HL-60/S4 treated with phorbol 12-myristate 13-acetate at 8.2 ng/mL for 4 days and 3 days (cell line): Measurements from ENCODE around the gene SLC5A11.

Experiments
- in situ Hi-C: fragments of 300-500 bp; cut with MboI; formaldehyde crosslinking; loops from 2 replicates; pipeline ENCODE4 v1.15.0; 2022; ENCODE audit warnings: low sequenced_read_pairs

SLC5A11 gene

DNA sequence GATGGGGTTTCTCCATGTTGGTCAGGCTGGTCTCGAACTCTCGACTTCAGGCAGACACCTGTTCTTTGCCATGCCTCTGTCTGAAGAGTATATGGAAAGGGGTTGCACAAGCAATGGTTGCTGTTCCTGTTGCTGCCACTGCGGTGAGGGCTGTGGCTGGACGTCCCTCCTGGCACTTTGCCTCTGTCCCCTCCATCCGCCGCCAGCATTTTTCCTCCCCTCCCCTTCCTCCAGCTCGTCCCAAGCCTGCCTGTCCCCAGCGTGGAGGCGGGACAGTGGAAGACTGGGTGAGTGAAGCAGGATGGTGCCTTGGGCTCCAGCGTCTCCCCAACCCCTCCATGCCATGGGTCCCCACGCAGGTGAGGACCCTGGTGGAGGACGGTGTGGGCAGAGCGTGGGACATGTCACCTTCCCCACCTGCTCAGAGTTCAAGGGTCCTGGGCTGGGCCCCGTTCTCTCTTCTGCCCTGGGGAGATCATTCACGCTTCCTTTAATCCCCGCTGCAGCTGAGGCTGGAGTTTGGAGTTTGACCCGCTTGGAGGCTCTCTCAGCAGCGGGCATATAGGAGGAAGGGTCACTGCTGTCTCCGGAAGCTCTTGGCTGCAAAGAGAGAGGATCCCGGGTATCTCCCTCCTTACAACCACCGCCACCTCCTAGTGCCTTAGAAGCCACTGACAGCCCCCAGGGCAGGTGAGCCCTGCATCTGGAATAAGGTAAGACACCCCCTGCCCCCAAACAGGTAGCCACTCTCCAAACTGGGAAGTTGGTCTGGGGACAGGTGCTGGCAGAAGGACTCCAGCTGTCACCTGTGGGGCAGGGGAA, at the start of gene SLC5A11:
TSS of gene SLC5A11 (plus strand) at position 238 of the 822 bp plus-strand sequence. CDS start 12,681 bp downstream, outside the sequence.
- in situ Hi-C loops = no loop called here

GRCh38 chr16:24800586-24800985, 45.2 kb upstream of the SLC5A11 start:
- in situ Hi-C loops = loop anchor here (25.0 kb wide), 1 partner anchor 238 kb away; no protein-coding TSS in a partner anchor

DNA sequence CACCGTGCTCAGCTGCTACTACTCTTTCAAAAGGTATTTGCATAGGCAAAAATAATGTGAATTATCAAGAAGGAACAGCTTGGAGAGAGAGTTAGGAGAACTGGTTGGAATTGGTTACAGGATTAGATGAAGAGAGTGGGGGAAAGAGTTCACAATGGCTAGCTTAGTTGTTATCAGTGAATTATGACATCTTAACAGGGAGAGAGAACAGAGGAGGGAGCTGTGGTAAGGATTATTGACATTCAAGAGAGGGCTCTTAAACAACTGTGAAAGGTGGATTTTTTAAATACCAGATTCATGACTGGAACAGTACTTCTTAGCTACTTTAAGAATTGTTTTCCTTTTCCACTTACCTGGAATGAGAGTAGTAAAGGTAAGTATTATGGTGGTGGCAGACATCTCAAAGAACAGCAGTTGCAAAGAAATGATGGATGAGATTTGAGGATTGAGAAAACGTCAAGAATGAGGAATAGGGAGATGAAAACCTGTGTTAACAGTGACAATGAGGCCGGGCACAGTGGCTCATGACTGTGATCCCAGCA, 43.9 kb upstream of the SLC5A11 start:
- in situ Hi-C loops = loop anchor here (25.0 kb wide), 1 partner anchor 240 kb away; no protein-coding TSS in a partner anchor

DNA sequence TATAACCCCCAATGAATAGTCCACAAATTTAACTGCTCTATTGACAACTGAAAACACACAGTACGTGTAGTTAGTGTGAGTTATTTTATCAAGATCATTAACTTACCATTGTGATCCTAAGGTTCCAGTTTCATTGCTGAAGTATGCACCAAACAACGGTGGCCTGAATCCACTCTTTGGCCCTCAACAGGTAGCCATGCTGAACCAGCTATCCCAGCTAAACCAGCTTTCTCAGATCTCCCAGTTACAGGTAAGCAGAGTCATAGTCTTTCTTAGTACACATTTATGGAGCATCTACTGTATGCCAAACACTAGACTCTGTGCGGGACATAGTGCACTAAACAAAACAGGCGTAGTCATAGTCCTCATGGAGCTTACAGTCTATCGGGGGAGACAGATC, 40.3 kb upstream of the SLC5A11 start:
- in situ Hi-C loops = loop anchor here (25.0 kb wide), 1 partner anchor 243 kb away; no protein-coding TSS in a partner anchor

DNA sequence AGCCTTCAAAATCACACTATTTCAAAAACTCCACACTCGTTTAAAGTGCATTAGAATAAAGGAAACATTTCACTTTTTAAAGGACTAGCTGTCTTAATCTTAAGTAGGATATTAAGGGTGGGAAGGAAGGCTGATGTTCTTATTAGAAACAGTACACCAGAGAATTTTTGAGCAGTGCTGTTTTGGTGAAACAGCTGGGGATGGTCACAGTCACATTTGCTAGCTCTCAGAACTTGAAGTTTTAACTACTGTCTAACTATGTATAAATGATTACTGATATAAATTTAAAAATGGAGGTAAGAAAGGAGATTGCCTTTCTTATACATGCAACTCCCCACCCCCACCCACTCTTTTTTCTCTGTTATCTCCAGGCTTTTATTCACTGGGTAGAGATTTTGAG, 38.5 kb upstream of the SLC5A11 start:
- in situ Hi-C loops = loop anchor here (25.0 kb wide), 1 partner anchor 245 kb away; no protein-coding TSS in a partner anchor

DNA sequence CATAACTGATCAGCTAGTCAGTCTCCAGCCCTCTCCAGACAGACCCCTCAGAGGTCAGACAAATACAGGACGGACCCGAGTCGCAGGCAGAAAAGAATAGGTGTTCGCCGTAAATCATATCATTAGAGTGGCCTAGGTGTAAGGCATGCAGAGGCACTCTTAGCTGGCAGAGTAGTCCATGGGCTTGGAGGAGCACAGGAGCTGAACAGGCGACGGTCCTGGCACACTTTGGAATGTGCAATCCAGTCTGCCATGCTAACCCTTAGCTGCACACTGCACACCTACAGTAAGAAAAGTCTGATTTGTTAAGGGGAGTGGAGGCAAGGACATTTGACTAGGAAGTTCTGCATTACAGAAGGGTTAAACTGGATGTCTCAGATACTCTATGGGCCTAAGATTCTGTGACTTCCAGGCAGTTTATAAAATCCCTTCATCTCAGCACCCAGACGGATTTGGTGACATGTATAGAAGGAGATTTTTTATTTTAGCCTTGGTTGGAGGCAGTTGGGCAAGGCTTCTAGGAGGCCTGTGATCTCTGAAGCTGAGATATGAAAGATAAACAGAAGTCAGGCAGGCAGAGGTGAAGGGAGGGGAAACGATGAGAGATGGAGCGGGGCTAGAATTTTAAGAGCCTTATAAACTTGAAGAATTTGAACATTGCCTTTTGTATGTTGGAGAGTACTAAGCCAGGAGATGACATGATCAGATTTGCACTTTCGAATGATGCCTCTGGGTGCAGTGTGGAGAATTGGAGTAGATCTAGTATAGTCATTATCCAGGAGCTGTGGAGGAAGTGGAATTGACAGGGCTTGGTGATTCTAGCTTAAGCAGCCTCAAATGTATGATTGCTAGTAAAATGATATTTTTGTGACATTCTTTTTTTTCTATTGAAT, 34.6 kb upstream of the SLC5A11 start:
- in situ Hi-C loops = loop anchor here (25.0 kb wide), 1 partner anchor 249 kb away; no protein-coding TSS in a partner anchor

DNA sequence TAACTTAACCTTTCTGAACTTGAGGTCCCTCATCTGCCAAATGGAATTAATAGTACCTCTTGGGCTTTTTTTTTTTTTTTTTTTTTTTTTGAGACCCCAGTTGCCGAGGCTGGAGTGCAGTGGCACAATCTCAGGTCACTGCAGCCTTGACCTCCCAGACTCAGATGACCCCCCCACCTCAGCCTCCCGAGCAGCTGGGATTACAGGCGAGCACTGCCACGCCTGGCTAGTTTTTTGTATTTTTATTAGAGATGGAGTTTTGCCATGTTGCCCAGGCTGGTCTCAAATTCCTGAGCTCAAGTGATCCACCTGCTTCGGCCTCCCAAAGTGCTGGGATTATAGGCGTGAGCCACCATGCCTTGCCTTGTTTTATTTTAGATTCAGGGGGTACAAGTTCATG, 33.0 kb upstream of the SLC5A11 start:
- in situ Hi-C loops = loop anchor here (25.0 kb wide), 1 partner anchor 251 kb away; no protein-coding TSS in a partner anchor

DNA sequence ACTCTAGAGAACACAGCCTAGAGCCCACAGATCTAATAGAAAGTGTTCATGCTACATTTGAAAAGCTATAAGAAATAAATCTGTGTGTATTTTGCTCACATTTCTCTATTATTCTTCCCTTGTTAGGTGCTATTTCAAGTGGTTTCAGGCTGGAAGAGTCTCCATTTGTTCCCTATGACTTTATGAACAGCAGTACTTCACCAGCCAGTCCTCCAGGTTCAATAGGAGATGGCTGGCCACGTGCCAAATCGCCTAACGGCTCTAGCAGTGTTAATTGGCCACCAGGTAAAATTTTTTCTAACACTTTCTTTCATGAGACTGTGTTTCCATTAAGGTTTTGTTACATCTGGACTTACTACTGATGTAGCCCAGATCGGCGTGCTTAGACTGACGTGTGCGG, 30.7 kb upstream of the SLC5A11 start:
- in situ Hi-C loops = loop anchor here (25.0 kb wide), 1 partner anchor 253 kb away; no protein-coding TSS in a partner anchor

DNA sequence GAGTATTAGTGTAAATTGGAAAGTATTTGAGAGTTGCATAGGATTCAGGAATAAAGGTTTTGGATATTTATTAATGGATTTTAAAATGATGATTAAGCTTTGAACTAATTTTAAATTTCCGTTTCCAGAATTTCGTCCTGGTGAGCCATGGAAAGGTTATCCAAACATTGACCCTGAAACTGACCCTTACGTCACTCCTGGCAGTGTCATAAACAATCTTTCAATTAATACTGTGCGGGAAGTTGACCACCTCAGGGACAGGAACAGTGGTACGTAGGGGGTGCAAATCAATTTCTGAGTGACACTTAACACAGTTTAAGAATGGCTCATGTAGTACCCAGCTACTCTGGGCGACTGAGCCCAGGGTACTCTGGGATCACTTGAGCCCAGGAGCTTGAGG, 29.1 kb upstream of the SLC5A11 start:
- in situ Hi-C loops = loop anchor here (25.0 kb wide), 1 partner anchor 254 kb away; no protein-coding TSS in a partner anchor

DNA sequence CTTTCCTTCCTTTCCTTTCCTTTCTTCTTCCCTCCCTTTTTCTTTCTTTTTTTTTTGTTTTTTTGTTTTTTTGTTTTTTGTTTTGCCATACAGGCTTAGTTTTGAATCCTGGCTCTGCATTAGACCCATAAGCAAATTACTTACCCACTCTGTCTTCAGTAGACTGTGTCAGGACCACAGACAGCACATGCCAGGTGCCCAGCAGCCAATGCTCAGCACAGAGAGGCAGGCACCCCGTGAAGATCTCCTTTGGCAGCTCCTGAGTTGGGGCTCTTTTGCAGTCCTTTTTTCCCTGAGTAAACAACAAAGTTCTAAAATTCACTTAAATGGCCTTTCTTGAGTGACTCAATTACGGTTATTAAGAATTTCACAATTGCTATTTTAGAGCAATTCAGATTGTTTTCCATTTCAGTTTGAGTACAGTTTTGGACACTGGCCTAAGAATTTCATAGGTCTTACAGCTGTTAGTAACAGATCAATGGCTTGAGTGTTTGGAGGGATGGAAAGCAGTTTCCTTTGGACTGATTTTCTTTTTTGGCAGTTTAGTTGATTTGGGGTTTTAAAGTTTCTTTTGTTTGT, 26.2 kb upstream of the SLC5A11 start:
- in situ Hi-C loops = loop anchor here (25.0 kb wide), 1 partner anchor 257 kb away; no protein-coding TSS in a partner anchor

DNA sequence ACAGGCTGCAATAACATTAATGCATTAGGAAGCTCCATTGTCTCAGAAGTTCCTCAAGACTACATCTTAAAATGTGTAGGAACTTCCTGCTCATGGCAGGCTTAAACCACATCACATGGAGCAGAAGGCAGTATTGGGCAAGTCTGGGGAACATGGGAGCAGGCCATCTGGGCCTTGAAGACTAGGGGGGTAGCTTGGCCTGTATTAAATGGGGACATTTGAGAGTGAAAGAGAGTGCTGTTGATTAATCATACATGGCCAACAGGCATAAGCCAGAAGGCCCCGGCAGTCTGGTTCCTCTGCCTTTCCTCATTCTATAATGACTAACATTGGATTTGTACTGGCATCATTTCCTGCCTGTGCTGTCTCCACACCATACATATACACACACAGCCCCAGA, 25.2 kb upstream of the SLC5A11 start:
- in situ Hi-C loops = loop anchor here (25.0 kb wide), 1 partner anchor 258 kb away; no protein-coding TSS in a partner anchor

DNA sequence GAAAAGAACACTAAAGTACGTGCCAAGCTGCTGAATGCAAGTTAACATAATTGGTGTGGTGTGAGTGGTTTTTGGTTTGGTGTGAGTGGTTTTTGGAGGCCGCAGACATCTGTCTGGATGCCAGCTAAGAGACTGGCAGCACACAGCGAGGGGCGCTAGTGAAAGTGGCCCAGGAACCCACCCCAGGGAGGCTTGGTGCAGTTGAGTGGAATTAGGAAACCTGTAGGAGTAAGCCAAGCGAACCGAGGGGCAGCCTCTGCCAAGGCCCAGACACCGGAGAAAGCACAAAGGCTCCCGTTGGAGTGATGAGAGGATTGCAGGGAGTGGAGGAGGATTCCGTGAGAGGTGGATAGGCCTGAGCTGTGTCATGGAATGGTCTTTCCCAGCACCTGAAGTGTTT, 24.6 kb upstream of the SLC5A11 start:
- in situ Hi-C loops = loop anchor here (25.0 kb wide), 1 partner anchor 259 kb away; no protein-coding TSS in a partner anchor

DNA sequence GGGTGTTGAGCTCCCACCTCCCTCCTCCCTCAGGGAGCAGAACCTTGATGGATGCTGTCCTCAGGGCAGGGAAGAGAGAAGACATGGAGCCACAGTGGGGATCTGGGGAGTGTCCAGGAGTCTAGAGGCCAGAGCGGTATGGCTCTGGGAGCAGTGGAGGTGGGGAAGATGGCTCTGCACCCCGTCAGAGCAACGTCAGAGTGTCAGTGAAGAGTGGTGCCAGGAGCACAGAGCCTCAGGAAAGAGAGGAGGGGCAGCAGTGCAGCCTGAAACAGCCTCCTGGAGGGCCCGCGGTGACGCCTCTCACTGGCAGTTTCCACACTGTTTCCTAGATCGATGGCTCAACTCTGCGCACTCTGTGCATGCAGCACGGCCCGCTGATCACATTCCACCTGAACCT, 23.2 kb upstream of the SLC5A11 start:
- in situ Hi-C loops = loop anchor here (25.0 kb wide), 1 partner anchor 260 kb away; no protein-coding TSS in a partner anchor

GRCh38 chr16:24822974-24823373, 22.8 kb upstream of the SLC5A11 start:
- in situ Hi-C loops = loop anchor here (25.0 kb wide), 1 partner anchor 261 kb away; no protein-coding TSS in a partner anchor

DNA sequence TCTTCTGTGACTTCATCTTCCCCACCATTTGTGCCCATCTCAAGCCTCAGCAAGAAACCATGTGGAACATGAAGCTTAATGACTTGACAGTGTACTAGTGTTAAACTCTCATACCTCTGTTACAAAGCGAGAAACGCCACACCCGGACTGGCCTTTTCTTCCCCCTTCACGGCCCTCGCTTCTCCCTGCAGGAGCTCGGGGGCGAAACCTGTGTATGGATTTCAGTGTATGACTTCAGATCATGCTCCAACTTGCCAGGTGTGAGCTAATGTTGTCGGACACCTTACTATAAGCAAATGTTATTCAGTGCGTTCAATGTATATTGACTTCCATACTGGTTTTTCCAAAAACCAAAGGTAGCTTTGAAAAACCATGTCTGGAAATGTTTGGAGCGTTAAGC, 20.1 kb upstream of the SLC5A11 start:
- in situ Hi-C loops = no loop called here

- in situ Hi-C loops = no loop called here
Measured at GRCh38 chr16:24826096-24826690, 19.6 kb upstream of the SLC5A11 start.

- in situ Hi-C loops = no loop called here
Measured at GRCh38 chr16:24826817-24827566, 18.8 kb upstream of the SLC5A11 start.

- in situ Hi-C loops = no loop called here
Measured at GRCh38 chr16:24829153-24829552, 16.6 kb upstream of the SLC5A11 start.

DNA sequence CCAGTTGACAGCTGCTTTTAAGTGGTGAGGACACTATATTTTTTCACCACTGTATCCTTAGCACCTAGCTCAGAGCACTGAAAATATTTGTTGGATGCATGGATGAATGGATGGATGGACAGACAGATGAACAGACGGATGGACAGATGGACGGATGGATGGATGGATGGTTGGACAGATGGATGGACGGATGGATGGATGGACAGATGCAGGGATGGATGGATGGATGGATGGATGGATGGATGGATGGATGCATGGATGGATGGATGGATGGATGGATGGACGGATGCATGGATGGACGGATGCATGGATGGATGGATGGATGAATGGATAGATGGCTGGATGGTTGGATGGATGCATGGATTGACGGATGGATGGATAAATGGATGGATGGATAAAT, 12.4 kb upstream of the SLC5A11 start:
- in situ Hi-C loops = no loop called here
